ENCODE data around the gene EI24. TPM values are rescaled to one million over a fixed set of nuclear protein-coding genes. Genes with fewer than 3 reads are reported as not detected.

Gene EI24
- total and polyA plus RNA-seq, 2 of the 4 experiments (the other 2 are of a cell fraction) = 89.7 to 95.9 TPM

DNA sequence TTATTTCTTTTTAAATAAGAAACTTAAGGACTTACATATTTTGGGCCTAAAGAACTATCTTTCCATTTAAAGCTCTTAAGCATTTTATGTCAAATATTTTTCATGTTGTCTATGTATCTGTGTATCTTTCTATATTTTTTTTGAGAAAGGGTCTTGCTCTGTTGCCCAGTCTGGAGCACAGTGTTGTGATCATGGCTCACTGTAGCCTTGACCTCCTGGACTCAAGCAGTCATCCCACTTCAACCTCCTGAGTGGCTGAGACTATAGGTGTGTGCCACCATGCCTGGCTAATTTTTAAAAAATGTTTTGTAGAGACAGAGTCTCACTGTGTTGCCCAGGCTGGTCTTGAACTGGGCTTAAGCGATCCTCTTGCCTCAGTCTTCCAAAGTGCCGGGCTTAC is 31.4 kb downstream of the EI24 start:
- Histone ChIP-seq H3K27ac (ENCODE audit: insufficient read depth, low read length) (no peak overlapping the region), H2BK120ac (ENCODE audit: low read depth, low read length) (no peak overlapping the region), H4K20me1 (ENCODE audit: insufficient read depth, low read length) (peaks cover 7% of the 10 kb centered on the region; the same call in 1 of the 2 replicates), H3K23ac (ENCODE audit: low read depth, low read length) (no peak overlapping the region), H4K5ac (ENCODE audit: low read depth, low read length) (no peak overlapping the region), H4K8ac (ENCODE audit: low read depth in 2 of 2, low read length in 2 of 2) (no peak overlapping the region), H3K9me3 (ENCODE audit: control insufficient read depth, insufficient read depth, low read length) (no peaks in the 10 kb centered on the region), H2AK5ac (ENCODE audit: low read depth, low read length) (no peak overlapping the region), H3K4me2 (ENCODE audit: low read depth, low read length) (no peak overlapping the region), H3K4ac (ENCODE audit: low read depth, low read length) (no peak overlapping the region), H2BK20ac (ENCODE audit: low read depth, low read length) (no peak overlapping the region), H3K79me1 (ENCODE audit: low read depth in 1 of 2, low read length in 2 of 2) (peaks cover 33 to 51% of the 10 kb centered on the region in 2 experiments), H3K56ac (ENCODE audit: extremely low read depth, insufficient read depth, low read length) (no peak overlapping the region), H4K91ac (ENCODE audit: insufficient read depth, low read depth, low read length) (no peak overlapping the region), H3K9me1 (ENCODE audit: insufficient read depth, low read length) (peaks cover 3% of the 10 kb centered on the region), H3K4me3 (ENCODE audit: insufficient read depth, low read depth, low read length) (no peak overlapping the region), H3K14ac (replicated peaks; ENCODE audit: low read depth, low read length) (no peak overlapping the region), H3K36me3 (ENCODE audit: control insufficient read depth, insufficient read depth, low read length) (peaks cover 44% of the 10 kb centered on the region), H2BK5ac (ENCODE audit: low read depth, low read length, poor library complexity, severe bottlenecking) (no peak overlapping the region), H3K27me3 (ENCODE audit: control insufficient read depth, insufficient read depth, low read length) (no peaks in the 10 kb centered on the region), H2AK9ac (replicated peaks; ENCODE audit: low read depth, low read length, poor library complexity) (no peak overlapping the region), H3K9ac (ENCODE audit: low read depth, low read length) (no peak overlapping the region), H3K4me1 (ENCODE audit: control insufficient read depth, insufficient read depth, low read length) (peaks cover 5% of the 10 kb centered on the region), H2AFZ (replicated peaks; ENCODE audit: low read length, poor library complexity) (no peak overlapping the region), H2BK15ac (ENCODE audit: low read depth, low read length) (no peak overlapping the region), H3K18ac (ENCODE audit: low read depth, low read length) (no peak overlapping the region)
- DNase-seq (no peak), ATAC-seq (ENCODE audit: low read depth) (no peak)
- in situ Hi-C loops (cut with MboI; ENCODE audit: low sequenced_read_pairs) (no loop called here), intact Hi-C loops (cut with micrococcal nuclease) (no loop called here), dilution Hi-C loops (cut with HindIII; ENCODE audit: low sequenced_read_pairs, unreplicated experiment) (no loop called here)
- ChIA-PET CTCF (no interaction called here), POLR2A (ENCODE audit: unreplicated experiment) (no interaction called here)
- no TSS peak for BruUV-seq (replicated peaks)
- WGBS, 2 experiments (ENCODE audit: extremely low coverage in 2 of 2, insufficient read length in 1 of 2) = no CpG with 5 or more reads among the region's 2 CpGs
- TF ChIP-seq, protein P1, sequence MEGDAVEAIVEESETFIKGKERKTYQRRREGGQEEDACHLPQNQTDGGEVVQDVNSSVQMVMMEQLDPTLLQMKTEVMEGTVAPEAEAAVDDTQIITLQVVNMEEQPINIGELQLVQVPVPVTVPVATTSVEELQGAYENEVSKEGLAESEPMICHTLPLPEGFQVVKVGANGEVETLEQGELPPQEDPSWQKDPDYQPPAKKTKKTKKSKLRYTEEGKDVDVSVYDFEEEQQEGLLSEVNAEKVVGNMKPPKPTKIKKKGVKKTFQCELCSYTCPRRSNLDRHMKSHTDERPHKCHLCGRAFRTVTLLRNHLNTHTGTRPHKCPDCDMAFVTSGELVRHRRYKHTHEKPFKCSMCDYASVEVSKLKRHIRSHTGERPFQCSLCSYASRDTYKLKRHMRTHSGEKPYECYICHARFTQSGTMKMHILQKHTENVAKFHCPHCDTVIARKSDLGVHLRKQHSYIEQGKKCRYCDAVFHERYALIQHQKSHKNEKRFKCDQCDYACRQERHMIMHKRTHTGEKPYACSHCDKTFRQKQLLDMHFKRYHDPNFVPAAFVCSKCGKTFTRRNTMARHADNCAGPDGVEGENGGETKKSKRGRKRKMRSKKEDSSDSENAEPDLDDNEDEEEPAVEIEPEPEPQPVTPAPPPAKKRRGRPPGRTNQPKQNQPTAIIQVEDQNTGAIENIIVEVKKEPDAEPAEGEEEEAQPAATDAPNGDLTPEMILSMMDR (conservative IDR thresholded peaks at IDR 0.05; ENCODE audit: low read depth, low read length) = no peak
- TF ChIP-seq CEBPB (IDR thresholded peaks at IDR 0.05; ENCODE audit: low read depth, low read length) (no peak), RAD21 (IDR thresholded peaks at IDR 0.05; ENCODE audit: low read length) (no peak), CHD1 (IDR thresholded peaks at IDR 0.05; ENCODE audit: low read depth, low read length) (no peak), BHLHE40 (IDR thresholded peaks at IDR 0.05; ENCODE audit: low read depth, low read length) (no peak), RCOR1 (IDR thresholded peaks at IDR 0.05; ENCODE audit: insufficient replicate concordance, low read length) (no peak), FOS (IDR thresholded peaks at IDR 0.05; ENCODE audit: low read depth, low read length) (no peak), RFX5 (IDR thresholded peaks at IDR 0.05; ENCODE audit: low read depth, low read length) (no peak), MAFK (IDR thresholded peaks at IDR 0.05; ENCODE audit: low read depth, low read length) (no peak), SMC3 (IDR thresholded peaks at IDR 0.05; ENCODE audit: low read depth, low read length) (no peak), MAZ (IDR thresholded peaks at IDR 0.05; ENCODE audit: borderline replicate concordance, low read depth, low read length) (no peak), MXI1 (IDR thresholded peaks at IDR 0.05; ENCODE audit: borderline replicate concordance, low read depth, low read length) (no peak)
- TF ChIP-seq, protein P2, sequence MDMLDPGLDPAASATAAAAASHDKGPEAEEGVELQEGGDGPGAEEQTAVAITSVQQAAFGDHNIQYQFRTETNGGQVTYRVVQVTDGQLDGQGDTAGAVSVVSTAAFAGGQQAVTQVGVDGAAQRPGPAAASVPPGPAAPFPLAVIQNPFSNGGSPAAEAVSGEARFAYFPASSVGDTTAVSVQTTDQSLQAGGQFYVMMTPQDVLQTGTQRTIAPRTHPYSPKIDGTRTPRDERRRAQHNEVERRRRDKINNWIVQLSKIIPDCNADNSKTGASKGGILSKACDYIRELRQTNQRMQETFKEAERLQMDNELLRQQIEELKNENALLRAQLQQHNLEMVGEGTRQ (IDR thresholded peaks at IDR 0.05; ENCODE audit: low read depth, low read length) = no peak
- TF ChIP-seq, protein P3, sequence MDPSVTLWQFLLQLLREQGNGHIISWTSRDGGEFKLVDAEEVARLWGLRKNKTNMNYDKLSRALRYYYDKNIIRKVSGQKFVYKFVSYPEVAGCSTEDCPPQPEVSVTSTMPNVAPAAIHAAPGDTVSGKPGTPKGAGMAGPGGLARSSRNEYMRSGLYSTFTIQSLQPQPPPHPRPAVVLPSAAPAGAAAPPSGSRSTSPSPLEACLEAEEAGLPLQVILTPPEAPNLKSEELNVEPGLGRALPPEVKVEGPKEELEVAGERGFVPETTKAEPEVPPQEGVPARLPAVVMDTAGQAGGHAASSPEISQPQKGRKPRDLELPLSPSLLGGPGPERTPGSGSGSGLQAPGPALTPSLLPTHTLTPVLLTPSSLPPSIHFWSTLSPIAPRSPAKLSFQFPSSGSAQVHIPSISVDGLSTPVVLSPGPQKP (IDR thresholded peaks at IDR 0.05; ENCODE audit: borderline replicate concordance, low read depth, low read length) = no peak

Measured in IMR-90 (cell line).